ENCODE measurements around the gene WDR6. TPM values are rescaled to one million over a fixed set of nuclear protein-coding genes. Genes with fewer than 3 reads are reported as not detected.

WDR6 gene
- total RNA-seq, 1 experiment from 2014 or later, result 174 TPM

DNA sequence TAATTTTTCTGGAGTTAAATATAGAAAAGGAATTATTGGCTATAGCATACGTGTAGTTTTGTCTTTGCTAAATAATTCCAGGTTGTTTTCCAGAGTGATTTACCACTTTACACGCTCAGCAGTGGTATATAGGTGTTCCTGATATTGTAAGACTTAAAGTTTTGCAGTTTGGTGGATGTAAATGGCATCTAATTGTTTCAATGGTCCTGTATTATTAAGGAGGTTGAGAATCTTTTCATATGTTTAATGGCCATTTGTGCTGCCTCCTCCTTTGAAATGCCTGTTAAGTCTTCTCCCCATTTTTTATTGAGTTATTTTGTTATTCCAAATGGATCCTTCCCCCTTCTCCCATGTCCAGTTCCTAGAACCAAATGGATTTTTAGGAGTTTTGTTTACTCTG, 43.6 kb upstream of the WDR6 start:
- Histone ChIP-seq H3K9me3 (ENCODE audit: control insufficient read depth in 1 of 2, insufficient read depth in 1 of 2, low read depth in 1 of 2, low read length in 2 of 2) (no peaks in the 10 kb centered on the region), H3K9me2 (ENCODE audit: insufficient read depth) (no peaks in the 10 kb centered on the region), H3K27me3 (ENCODE audit: insufficient read depth, low read length) (no peaks in the 10 kb centered on the region), H2AFZ (ENCODE audit: low read depth, low read length, poor library complexity, severe bottlenecking) (no peak overlapping the region), H3K4me3 (replicated peaks in 1 of 2; ENCODE audit: low read depth in 1 of 2, low read length in 2 of 2) (no peak overlapping the region), H3K27ac (ENCODE audit: low read depth, low read length) (no peak overlapping the region), H3K79me2 (ENCODE audit: insufficient read depth, low read length) (peaks cover 36% of the 10 kb centered on the region), H3K9ac (ENCODE audit: low read length) (no peak overlapping the region), H3K4me1 (ENCODE audit: control insufficient read depth in 1 of 2, insufficient read depth in 2 of 2, low read length in 2 of 2) (no peaks in the 10 kb centered on the region), H3K36me3 (ENCODE audit: control insufficient read depth in 1 of 2, insufficient read depth in 2 of 2, low read length in 2 of 2) (peaks cover 24 to 41% of the 10 kb centered on the region in 2 experiments; a peak in 3 of 4 replicates), H3K4me2 (ENCODE audit: low read length) (no peak overlapping the region), H4K20me1 (ENCODE audit: insufficient read depth) (no peaks in the 10 kb centered on the region)
- no peak for TF ChIP-seq TCF7L2 (IDR thresholded peaks at IDR 0.05; ENCODE audit: borderline replicate concordance, extremely low read depth, insufficient read depth, insufficient read length)
- TF ChIP-seq CBX3 (IDR thresholded peaks at IDR 0.05; ENCODE audit: low read depth), result no peak
- no peak for TF ChIP-seq ZFX (IDR thresholded peaks at IDR 0.05)
- no peak for TF ChIP-seq SIN3A (IDR thresholded peaks at IDR 0.05; ENCODE audit: low read depth)
- no peak for TF ChIP-seq ELF1 (IDR thresholded peaks at IDR 0.05; ENCODE audit: borderline replicate concordance, low read depth)
- no peak for TF ChIP-seq SRF (IDR thresholded peaks at IDR 0.05; ENCODE audit: low read depth)
- ChIA-PET CTCF (no interaction called here), POLR2A (no interaction called here), RAD21 (ENCODE audit: low non-redundant PET in 1 of 2, low total read pairs in 2 of 2, uncharacterized antibody in 2 of 2, unreplicated experiment in 2 of 2) (no interaction called here)
- BruUV-seq (replicated peaks), result no TSS peak
- intact Hi-C loops (cut with micrococcal nuclease), result no loop called here
- DNase-seq (ENCODE audit: low read depth, low spot score) (no peak), ATAC-seq (no peak)

- Histone ChIP-seq H3K27ac (ENCODE audit: low read depth, low read length) (no peak overlapping the region), H3K9ac (ENCODE audit: low read length) (no peak overlapping the region), H3K79me2 (ENCODE audit: insufficient read depth, low read length) (peaks cover 20% of the 10 kb centered on the region), H3K27me3 (ENCODE audit: insufficient read depth, low read length) (no peaks in the 10 kb centered on the region), H3K9me2 (ENCODE audit: insufficient read depth) (no peaks in the 10 kb centered on the region), H3K4me2 (ENCODE audit: low read length) (no peak overlapping the region), H3K36me3 (ENCODE audit: control insufficient read depth in 1 of 2, insufficient read depth in 2 of 2, low read length in 2 of 2) (peaks cover 35 to 55% of the 10 kb centered on the region in 2 experiments), H2AFZ (ENCODE audit: low read depth, low read length, poor library complexity, severe bottlenecking) (no peak overlapping the region), H3K4me3 (replicated peaks in 1 of 2; ENCODE audit: low read depth in 1 of 2, low read length in 2 of 2) (no peak overlapping the region), H4K20me1 (ENCODE audit: insufficient read depth) (no peaks in the 10 kb centered on the region), H3K9me3 (ENCODE audit: control insufficient read depth in 1 of 2, insufficient read depth in 1 of 2, low read depth in 1 of 2, low read length in 2 of 2) (no peaks in the 10 kb centered on the region), H3K4me1 (ENCODE audit: control insufficient read depth in 1 of 2, insufficient read depth in 2 of 2, low read length in 2 of 2) (no peaks in the 10 kb centered on the region)
- ChIA-PET POLR2A (no interaction called here), RAD21 (ENCODE audit: low non-redundant PET in 1 of 2, low total read pairs in 2 of 2, uncharacterized antibody in 2 of 2, unreplicated experiment in 2 of 2) (no interaction called here), CTCF (interaction anchor here (1.0 kb wide), 1 partner anchor 14 kb away, joined by 3 read pairs; no protein-coding TSS in a partner anchor)
- ATAC-seq (no peak), DNase-seq (ENCODE audit: low read depth, low spot score) (no peak)
- intact Hi-C loops (cut with micrococcal nuclease), result no loop called here
- TF ChIP-seq, protein P1, sequence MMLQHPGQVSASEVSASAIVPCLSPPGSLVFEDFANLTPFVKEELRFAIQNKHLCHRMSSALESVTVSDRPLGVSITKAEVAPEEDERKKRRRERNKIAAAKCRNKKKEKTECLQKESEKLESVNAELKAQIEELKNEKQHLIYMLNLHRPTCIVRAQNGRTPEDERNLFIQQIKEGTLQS (IDR thresholded peaks at IDR 0.05), result no peak
- TF ChIP-seq EZH2 (IDR thresholded peaks at IDR 0.05) (no peak), RAD21 (IDR thresholded peaks at IDR 0.05; ENCODE audit: low read depth) (no peak), ELF1 (IDR thresholded peaks at IDR 0.05; ENCODE audit: borderline replicate concordance, low read depth) (no peak), ZFX (IDR thresholded peaks at IDR 0.05) (no peak), EZH2phosphoT487 (IDR thresholded peaks at IDR 0.05; ENCODE audit: borderline replicate concordance) (no peak), FOSL1 (IDR thresholded peaks at IDR 0.05; ENCODE audit: low read depth) (no peak), EGR1 (IDR thresholded peaks at IDR 0.05; ENCODE audit: low read depth) (no peak), JUND (IDR thresholded peaks at IDR 0.05) (no peak), POLR2A (IDR thresholded peaks at IDR 0.05; ENCODE audit: borderline replicate concordance, extremely low read depth, insufficient read depth, insufficient read length) (no peak), TCF7L2 (IDR thresholded peaks at IDR 0.05; ENCODE audit: borderline replicate concordance, extremely low read depth, insufficient read depth, insufficient read length) (no peak), ZNF274 (IDR thresholded peaks at IDR 0.05; ENCODE audit: low read depth, low read length) (no peak), SRF (IDR thresholded peaks at IDR 0.05; ENCODE audit: low read depth) (no peak)
- TF ChIP-seq, protein P2, sequence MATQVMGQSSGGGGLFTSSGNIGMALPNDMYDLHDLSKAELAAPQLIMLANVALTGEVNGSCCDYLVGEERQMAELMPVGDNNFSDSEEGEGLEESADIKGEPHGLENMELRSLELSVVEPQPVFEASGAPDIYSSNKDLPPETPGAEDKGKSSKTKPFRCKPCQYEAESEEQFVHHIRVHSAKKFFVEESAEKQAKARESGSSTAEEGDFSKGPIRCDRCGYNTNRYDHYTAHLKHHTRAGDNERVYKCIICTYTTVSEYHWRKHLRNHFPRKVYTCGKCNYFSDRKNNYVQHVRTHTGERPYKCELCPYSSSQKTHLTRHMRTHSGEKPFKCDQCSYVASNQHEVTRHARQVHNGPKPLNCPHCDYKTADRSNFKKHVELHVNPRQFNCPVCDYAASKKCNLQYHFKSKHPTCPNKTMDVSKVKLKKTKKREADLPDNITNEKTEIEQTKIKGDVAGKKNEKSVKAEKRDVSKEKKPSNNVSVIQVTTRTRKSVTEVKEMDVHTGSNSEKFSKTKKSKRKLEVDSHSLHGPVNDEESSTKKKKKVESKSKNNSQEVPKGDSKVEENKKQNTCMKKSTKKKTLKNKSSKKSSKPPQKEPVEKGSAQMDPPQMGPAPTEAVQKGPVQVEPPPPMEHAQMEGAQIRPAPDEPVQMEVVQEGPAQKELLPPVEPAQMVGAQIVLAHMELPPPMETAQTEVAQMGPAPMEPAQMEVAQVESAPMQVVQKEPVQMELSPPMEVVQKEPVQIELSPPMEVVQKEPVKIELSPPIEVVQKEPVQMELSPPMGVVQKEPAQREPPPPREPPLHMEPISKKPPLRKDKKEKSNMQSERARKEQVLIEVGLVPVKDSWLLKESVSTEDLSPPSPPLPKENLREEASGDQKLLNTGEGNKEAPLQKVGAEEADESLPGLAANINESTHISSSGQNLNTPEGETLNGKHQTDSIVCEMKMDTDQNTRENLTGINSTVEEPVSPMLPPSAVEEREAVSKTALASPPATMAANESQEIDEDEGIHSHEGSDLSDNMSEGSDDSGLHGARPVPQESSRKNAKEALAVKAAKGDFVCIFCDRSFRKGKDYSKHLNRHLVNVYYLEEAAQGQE (IDR thresholded peaks at IDR 0.05; ENCODE audit: low read depth), result no peak
- no TSS peak for BruUV-seq (replicated peaks)
These were observed 40.8 kb upstream of the WDR6 start for GRCh38 chr3:48966367-48966766.
